KBM-7 (cell line): ENCODE results near the gene IL27RA.
"Not testable (repeated sequence)": the region's sequence is repeated elsewhere in the genome, so short reads cannot be mapped to it uniquely, and the experiment has no call there.

Experiments
- DNase-seq: peaks from one replicate; pipeline ENCODE4 v3.0.0-alpha.2; 2015
- in situ Hi-C: fragments of 300-500 bp; cut with MboI; formaldehyde crosslinking; loops from 2 replicates; pipeline ENCODE4 v1.14.3; 2020; ENCODE audit warnings: low sequenced_read_pairs, low pct_unique_long_range_greater_than_20kb, mixed read lengths

IL27RA gene

GRCh38 chr19:13997631-13997962, 34.0 kb upstream of the IL27RA start:
- in situ Hi-C loops = no loop called here
- no peak for DNase-seq

GRCh38 chr19:13998426-13998825, 33.1 kb upstream of the IL27RA start:
- in situ Hi-C loops = no loop called here
- DNase-seq = no peak

DNA sequence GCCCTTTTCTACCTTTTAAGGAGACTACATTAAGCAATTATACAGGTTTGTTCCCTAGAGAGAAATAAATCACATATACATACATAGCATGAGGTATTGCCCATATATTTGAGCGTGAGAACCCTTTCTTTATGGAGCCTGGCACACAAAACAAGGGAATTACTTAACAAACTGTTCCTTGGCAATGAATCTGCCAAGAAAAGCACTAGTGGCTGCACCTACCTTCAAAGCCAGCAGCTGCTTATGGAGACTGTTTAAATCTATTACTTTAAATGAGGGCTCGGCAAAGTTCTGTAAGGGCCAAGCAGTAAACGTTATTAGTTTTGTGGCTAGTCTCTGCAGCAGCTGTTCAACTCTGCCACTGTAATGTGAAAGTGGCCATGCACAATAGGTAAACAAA, 32.5 kb upstream of the IL27RA start:
- in situ Hi-C loops = no loop called here
- no peak for DNase-seq

DNA sequence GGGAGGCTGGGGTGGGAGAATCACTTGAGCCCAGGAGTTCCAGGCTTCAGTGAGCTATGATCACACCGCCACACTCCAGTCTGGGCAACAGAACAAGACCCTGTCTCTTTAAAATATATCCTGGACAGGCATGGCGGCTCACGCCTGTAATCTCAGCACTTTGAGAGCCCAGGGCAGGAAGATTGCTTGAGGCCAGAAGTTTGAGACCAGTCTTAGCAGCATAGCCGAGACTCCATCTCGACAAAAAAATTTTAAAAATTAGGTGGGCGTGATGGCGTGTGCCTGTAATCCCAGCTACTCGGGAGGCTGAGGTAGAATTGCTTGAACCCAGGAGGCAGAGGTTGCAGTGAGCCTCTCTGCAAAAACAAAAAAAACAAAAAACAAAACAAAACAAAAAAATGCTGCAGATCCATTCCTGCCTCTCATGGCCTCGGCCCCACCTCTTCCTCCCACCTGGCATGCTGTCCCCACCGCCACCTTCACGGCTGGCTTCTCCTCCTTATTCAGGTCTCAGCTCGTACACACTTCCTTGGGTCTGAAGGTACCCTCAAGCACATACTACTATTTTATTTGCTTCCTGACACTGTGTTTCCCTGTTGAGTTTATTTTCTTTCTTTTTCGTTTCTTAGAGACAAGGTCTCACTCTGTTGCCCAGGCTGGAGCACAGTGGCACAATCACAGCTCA, 30.7 kb upstream of the IL27RA start:
- DNase-seq = no peak
- in situ Hi-C loops = no loop called here

GRCh38 chr19:14002571-14003250, 28.9 kb upstream of the IL27RA start:
- in situ Hi-C loops = no loop called here
- no peak for DNase-seq

GRCh38 chr19:14003251-14004055, 28.1 kb upstream of the IL27RA start:
- DNase-seq = no peak
- in situ Hi-C loops = no loop called here

DNA sequence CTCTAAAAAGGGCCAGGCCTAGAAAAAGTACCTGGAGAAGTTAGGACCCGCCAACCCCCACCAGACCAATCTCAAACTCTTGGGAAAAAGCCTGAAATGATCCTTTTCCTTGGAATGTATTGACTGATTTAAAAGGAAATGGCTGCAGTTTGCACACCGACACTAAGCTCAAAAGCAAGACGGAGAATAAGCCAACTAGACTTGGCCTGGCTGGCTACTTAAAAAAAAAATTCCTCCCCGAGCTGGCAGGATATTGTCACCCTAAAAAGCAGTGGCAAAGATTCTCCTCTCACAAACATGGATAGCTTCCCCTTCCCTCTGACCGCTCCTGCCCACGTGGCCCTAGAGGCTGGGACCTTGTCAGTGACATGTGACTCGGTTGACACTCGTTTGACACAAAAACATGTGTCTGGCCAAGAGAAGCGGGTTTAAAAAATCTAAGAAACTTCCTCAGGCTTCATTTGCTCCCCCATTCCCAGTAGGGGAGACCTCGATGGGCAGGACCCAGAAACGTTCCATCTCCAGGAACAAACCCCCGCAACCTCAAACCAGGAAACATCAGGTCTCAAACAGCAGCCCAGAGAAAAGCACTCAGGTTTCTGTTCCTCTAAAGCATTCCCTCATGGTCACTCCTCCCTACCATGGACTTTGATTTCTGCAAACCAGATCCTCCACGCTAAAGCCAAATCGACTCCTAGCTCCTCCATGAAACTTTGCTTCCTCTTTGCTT, 26.8 kb upstream of the IL27RA start:
- in situ Hi-C loops = no loop called here
- DNase-seq = no peak

DNA sequence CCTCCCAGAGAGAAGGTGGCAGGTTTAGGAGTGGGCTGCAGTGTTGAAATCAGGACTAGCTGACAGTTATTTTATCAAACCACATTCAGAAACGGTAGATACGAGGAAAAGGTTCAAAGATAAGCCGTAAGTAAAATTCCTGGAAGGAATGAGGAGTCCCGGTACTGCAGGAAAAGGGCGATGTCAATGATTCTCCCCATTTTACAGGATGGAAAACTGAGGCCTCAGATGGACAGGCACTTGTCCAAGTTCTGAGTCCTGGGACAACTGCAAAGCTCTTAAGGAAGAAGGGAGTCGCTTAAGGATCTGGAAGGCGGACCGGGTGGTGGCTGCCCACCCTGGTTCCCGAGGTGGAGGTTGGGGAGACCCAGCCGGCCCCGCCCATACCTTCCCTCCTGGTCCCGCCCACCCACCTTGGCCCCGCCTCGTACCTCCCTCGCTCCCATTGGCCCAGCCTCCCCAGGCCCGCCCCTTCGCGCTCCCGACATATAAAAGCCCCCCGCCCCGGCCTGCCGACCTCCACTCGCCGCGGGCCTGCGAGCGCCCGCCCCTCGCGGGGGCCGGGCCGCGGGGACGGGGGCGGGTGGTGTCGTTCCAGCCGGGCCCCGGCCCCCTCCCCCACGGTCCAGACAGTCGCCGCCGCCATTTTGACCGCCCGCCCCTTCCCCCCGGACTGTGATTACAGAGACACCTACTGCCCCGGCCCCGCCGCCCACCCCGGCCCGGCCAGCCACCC, 26.0 kb upstream of the IL27RA start:
- peak; percentile 79 for DNase-seq

GRCh38 chr19:14006085-14006765, 25.3 kb upstream of the IL27RA start, which contains the start of gene RFX1:
TSS of gene RFX1 (minus strand) at chr19:14006320. CDS start at chr19:13993843, 12,477 bp downstream.
- peak; percentile 99 for DNase-seq
- in situ Hi-C loops = no loop called here

More for the DNA sequence above, 26.0 kb upstream of the IL27RA start:
- in situ Hi-C loops = no loop called here

DNA sequence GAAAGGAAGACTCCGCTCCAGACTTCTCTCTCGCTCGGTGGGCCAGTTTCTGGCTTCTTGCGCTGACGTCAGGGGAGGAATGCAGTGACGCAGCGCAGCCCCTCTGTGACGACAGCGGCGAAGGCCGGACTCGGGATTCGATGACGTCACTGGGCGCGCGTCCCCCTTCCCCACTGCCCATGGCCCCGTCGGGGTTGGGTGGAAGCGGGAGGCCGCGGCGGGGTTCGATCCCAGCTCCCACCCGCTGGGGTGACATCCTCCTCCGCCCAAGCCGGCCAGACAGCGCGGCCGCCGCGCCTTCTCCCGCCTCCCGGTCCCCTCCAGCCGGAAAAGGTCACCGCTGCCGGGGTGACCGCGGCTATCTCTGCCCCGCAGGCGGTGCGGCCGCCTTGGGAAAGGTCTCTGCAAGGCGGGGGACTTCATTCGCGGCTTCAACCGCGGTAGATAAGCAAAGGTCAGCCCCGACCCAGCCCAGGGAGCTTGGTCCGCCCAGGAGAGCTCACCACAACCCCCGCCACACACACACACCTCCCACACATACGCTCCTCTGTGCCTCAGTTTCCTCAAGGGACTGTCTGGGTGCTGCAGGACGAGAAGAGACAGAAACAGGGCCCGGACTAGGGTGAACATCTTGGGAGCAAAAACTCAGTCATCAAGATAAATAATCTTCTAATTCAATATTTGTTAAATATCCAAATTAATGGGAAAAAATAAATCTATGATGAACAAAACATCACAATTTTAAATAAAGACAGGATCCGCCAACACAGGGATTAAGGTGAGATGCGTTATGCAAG, 24.6 kb upstream of the IL27RA start:
- DNase-seq = no peak
- in situ Hi-C loops = no loop called here

DNA sequence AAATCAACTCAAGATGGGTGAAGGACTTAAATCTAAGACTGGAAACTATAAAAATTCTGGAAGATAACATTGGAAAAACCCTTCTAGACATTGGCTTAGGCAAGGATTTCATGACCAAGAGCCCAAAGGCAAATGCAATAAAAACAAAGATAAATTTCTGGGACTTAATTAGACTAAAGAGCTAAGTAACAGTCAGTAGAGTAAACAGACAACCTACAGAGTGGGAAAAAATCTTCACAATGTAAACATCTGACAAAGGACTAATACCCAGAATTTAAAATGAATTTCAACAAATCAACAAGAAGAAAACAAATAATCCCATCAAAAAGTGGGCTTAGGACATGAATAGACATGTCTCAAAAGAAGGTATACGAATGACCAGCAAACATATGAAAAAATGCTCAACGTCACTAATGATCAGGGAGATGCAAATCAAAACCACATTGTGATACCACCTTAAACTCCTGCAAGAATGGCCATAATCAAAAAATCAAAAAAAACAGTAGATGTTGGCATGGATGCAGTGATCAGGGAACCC, 19.1 kb upstream of the IL27RA start:
- in situ Hi-C loops = no loop called here
- no peak for DNase-seq

DNA sequence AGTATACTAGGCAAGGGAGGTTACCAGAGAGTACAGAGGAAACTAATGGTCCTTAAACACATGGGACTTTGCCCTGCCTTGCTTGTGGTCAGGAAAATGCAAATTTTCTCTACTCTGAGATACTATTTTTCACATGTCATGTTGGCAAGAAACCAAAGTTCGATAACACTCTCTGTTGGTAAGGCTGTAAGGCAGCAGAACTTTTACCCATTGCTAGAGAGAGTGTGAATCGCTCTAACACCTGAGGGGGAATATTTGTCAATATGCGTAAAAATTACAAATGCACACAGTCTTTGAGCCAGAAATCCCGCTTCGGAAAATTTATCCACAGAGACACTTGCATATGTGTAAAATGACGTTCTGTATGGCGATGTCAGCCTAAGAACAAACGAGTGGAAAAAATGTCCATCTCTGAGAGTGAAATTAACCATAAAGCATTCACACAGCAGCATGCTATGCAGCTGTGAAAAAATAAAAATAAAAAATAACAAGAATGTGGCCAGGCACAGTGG, 16.0 kb upstream of the IL27RA start:
- in situ Hi-C loops = no loop called here
- no peak for DNase-seq

- in situ Hi-C loops = no loop called here
- DNase-seq = no peak
Measured at GRCh38 chr19:14019100-14019499, 12.5 kb upstream of the IL27RA start.

GRCh38 chr19:14019739-14020138, 11.8 kb upstream of the IL27RA start:
- DNase-seq, in situ Hi-C loops: not testable (repeated sequence)

GRCh38 chr19:14021474-14021873, 10.1 kb upstream of the IL27RA start:
- DNase-seq = peak; percentile 70

DNA sequence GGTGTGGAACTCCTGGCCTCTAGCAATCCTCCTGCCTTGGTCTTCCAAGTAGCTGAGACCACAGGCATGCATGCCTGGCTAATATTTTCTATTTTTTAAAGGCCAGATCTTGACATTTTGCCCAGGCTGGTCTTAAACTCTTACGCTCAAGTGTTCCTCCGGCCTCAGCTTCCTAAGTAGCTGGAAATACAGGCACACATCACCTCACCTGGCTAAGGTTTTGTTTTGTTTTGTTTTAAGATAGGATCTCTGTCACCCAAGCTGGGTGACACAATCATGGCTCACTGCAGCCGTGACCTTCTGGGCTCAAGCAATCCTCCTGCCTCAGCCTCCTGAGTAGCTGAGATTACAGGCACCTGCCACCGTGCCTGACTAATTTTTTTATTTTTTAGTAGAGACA, 9.1 kb upstream of the IL27RA start:
- in situ Hi-C loops = no loop called here
- DNase-seq = no peak

More at GRCh38 chr19:14021474-14021873, 10.1 kb upstream of the IL27RA start:
- in situ Hi-C loops = no loop called here
